Muscle layer of colon (tissue), 2 donors: Measurements from ENCODE around the gene GARS1.
"Not testable (repeated sequence)": the region's sequence is repeated elsewhere in the genome, so short reads cannot be mapped to it uniquely, and the experiment has no call there.

ENCODE experiments used
- H3K27ac ChIP-seq: one replicate; pipeline ENCODE4 v1.7.0; 2013; ENCODE audit warnings: low read depth, mild to moderate bottlenecking, low read length, moderate library complexity
- H3K27me3 ChIP-seq, 2 donors: one replicate each; pipeline ENCODE4 v1.7.0; 2013; ENCODE audit warnings: low read length in 2 of 2, mild to moderate bottlenecking in 2 of 2; ENCODE audit not compliant: insufficient read depth in 2 of 2, control insufficient read depth in 1 of 2
- H3K36me3 ChIP-seq: one replicate; pipeline ENCODE4 v1.7.0; 2013; ENCODE audit warnings: mild to moderate bottlenecking, low read length; ENCODE audit not compliant: insufficient read depth
- H3K4me1 ChIP-seq: one replicate; pipeline ENCODE4 v1.7.0; 2013; ENCODE audit warnings: mild to moderate bottlenecking, low read length; ENCODE audit not compliant: insufficient read depth
- H3K4me3 ChIP-seq, 2 donors: one replicate each; pipeline ENCODE4 v1.7.0; 2013; ENCODE audit warnings: low read length in 2 of 2, low read depth in 1 of 2, mild to moderate bottlenecking in 1 of 2, moderate library complexity in 1 of 2
- H3K9ac ChIP-seq: one replicate; pipeline ENCODE4 v1.7.0; 2013; ENCODE audit warnings: low read length
- H3K9me3 ChIP-seq: one replicate; pipeline ENCODE4 v1.7.0; 2013; ENCODE audit warnings: mild to moderate bottlenecking, low read length
- donor health status: abdominal sarcoma.
- donor health status: Adenocarcinoma of cecum.

Gene GARS1

GRCh38 chr7:30634193-30634626 lies 39.5 kb downstream of the GARS1 start:
- Histone ChIP-seq H3K4me3 (no peak overlapping the region), H3K9ac (no peak overlapping the region), H3K27me3 (no peaks in the 10 kb centered on the region), H3K9me3 (no peaks in the 10 kb centered on the region), H3K27ac (no peak overlapping the region), H3K4me1 (no peaks in the 10 kb centered on the region), H3K36me3 (peaks cover 48% of the 10 kb centered on the region)

GRCh38 chr7:30634634-30635201 lies 40.0 kb downstream of the GARS1 start:
- H3K27ac ChIP-seq = no peak overlapping the region
- no peaks in the 10 kb centered on the region for H3K27me3 ChIP-seq
- peaks cover 43% of the 10 kb centered on the region for H3K36me3 ChIP-seq
- H3K4me3 ChIP-seq = no peak overlapping the region
- H3K4me1 ChIP-seq = no peaks in the 10 kb centered on the region
- H3K9ac ChIP-seq = no peak overlapping the region
- H3K9me3 ChIP-seq = no peaks in the 10 kb centered on the region

- no peaks in the 10 kb centered on the region for H3K4me1 ChIP-seq
- no peak overlapping the region for H3K27ac ChIP-seq
- H3K9ac ChIP-seq = no peak overlapping the region
- H3K4me3 ChIP-seq = no peak overlapping the region
- H3K36me3 ChIP-seq = peaks cover 39% of the 10 kb centered on the region
- no peaks in the 10 kb centered on the region for H3K9me3 ChIP-seq
- no peaks in the 10 kb centered on the region for H3K27me3 ChIP-seq
These were observed 41.1 kb downstream of the GARS1 start for GRCh38 chr7:30635798-30636197.

- not testable (repeated sequence) for H3K4me1 ChIP-seq, H3K27ac ChIP-seq, H3K4me3 ChIP-seq, H3K36me3 ChIP-seq, H3K9ac ChIP-seq, H3K9me3 ChIP-seq, H3K27me3 ChIP-seq
These were observed 47.6 kb downstream of the GARS1 start for GRCh38 chr7:30642322-30642721.

- H3K27me3 ChIP-seq = no peaks in the 10 kb centered on the region
- no peaks in the 10 kb centered on the region for H3K4me1 ChIP-seq
- no peak overlapping the region for H3K9ac ChIP-seq
- H3K36me3 ChIP-seq = no peaks in the 10 kb centered on the region
- H3K4me3 ChIP-seq = no peak overlapping the region
- H3K27ac ChIP-seq = no peak overlapping the region
- H3K9me3 ChIP-seq = no peaks in the 10 kb centered on the region
These were observed 48.1 kb downstream of the GARS1 start for GRCh38 chr7:30642789-30643188.

- no peaks in the 10 kb centered on the region for H3K4me1 ChIP-seq
- H3K27ac ChIP-seq = no peak overlapping the region
- no peak overlapping the region for H3K4me3 ChIP-seq
- H3K9me3 ChIP-seq = no peaks in the 10 kb centered on the region
- no peak overlapping the region for H3K9ac ChIP-seq
- H3K36me3 ChIP-seq = no peaks in the 10 kb centered on the region
- H3K27me3 ChIP-seq = no peaks in the 10 kb centered on the region
These were observed 49.7 kb downstream of the GARS1 start for GRCh38 chr7:30644286-30644955.

GRCh38 chr7:30645661-30646060 lies 51.0 kb downstream of the GARS1 start:
- no peak overlapping the region for H3K4me3 ChIP-seq
- H3K9me3 ChIP-seq = no peaks in the 10 kb centered on the region
- H3K27ac ChIP-seq = no peak overlapping the region
- no peak overlapping the region for H3K9ac ChIP-seq
- no peaks in the 10 kb centered on the region for H3K27me3 ChIP-seq
- no peaks in the 10 kb centered on the region for H3K4me1 ChIP-seq
- H3K36me3 ChIP-seq = no peaks in the 10 kb centered on the region

GRCh38 chr7:30646154-30646553 lies 51.5 kb downstream of the GARS1 start:
- no peak overlapping the region for H3K9ac ChIP-seq
- no peak overlapping the region for H3K4me3 ChIP-seq
- no peaks in the 10 kb centered on the region for H3K36me3 ChIP-seq
- no peaks in the 10 kb centered on the region for H3K9me3 ChIP-seq
- no peaks in the 10 kb centered on the region for H3K27me3 ChIP-seq
- H3K4me1 ChIP-seq = no peaks in the 10 kb centered on the region
- H3K27ac ChIP-seq = no peak overlapping the region

- H3K9ac ChIP-seq = no peak overlapping the region
These were observed 53.1 kb downstream of the GARS1 start for GRCh38 chr7:30647589-30648364.

GRCh38 chr7:30648744-30649540 lies 54.3 kb downstream of the GARS1 start:
- Histone ChIP-seq H3K4me3 (no peak overlapping the region), H3K9me3 (no peaks in the 10 kb centered on the region), H3K36me3 (no peaks in the 10 kb centered on the region), H3K27me3 (no peaks in the 10 kb centered on the region), H3K9ac (no peak overlapping the region), H3K4me1 (no peaks in the 10 kb centered on the region), H3K27ac (no peak overlapping the region)

More at GRCh38 chr7:30647589-30648364, 53.1 kb downstream of the GARS1 start:
- Histone ChIP-seq H3K4me1 (no peaks in the 10 kb centered on the region), H3K27me3 (no peaks in the 10 kb centered on the region), H3K36me3 (no peaks in the 10 kb centered on the region), H3K4me3 (no peak overlapping the region), H3K27ac (no peak overlapping the region), H3K9me3 (no peaks in the 10 kb centered on the region)

GRCh38 chr7:30649717-30650420 lies 55.2 kb downstream of the GARS1 start:
- no peak overlapping the region for H3K4me3 ChIP-seq
- no peaks in the 10 kb centered on the region for H3K9me3 ChIP-seq
- no peaks in the 10 kb centered on the region for H3K27me3 ChIP-seq
- H3K4me1 ChIP-seq = no peaks in the 10 kb centered on the region
- H3K9ac ChIP-seq = no peak overlapping the region
- no peaks in the 10 kb centered on the region for H3K36me3 ChIP-seq
- H3K27ac ChIP-seq = no peak overlapping the region
